Cardiac septum (tissue), 1 donor: ENCODE measurements around the gene THBS1. TPM values are rescaled to one million over a fixed set of nuclear protein-coding genes. Genes with fewer than 3 reads are reported as not detected.

Experiments used
- DNase-seq: peaks from one replicate; pipeline ENCODE4 v3.0.0-alpha.2; 2020; ENCODE audit warnings: low spot score
- intact Hi-C: fragments of 100-400 bp; cut with DNase I; formaldehyde crosslinking; loops from one replicate; pipeline ENCODE4 v1.14.0; 2022
- long read RNA-seq: library from polyadenylated mRNA; unstranded; transcript quantifications from one replicate; pipeline ENCODE4 v2.0.0, GENCODE V29; 2021
- total RNA-seq: library from RNA; stranded (reverse); fragmentation: NEBNext Ultra II Directional; extraction: Animal tissue kit (Norgen Biotek cat#: 25700); gene quantifications from one replicate; pipeline ENCODE4 v1.2.1, GENCODE V29; 2021
- donor health status: DM: no; HTN: no; CAD: no.

THBS1 gene
- total RNA-seq: 283 TPM
- long read RNA-seq, full-length matches to known transcripts: 8 of 129 reads
- long read RNA-seq, partial matches to known transcripts: 109 of 129 reads
- long read RNA-seq, other reads (novel, unspliced or antisense): 12 of 129 reads

GRCh38 chr15:39580485-39581241, at the start of gene THBS1:
Gene THBS1 (plus strand): TSS chr15:39581079. CDS start chr15:39581858, 779 bp downstream.
- DNase-seq: peak; percentile 91
- intact Hi-C loops: loop anchor here (1.0 to 10.0 kb wide), 9 partner anchors 88 to 1586 kb away; no protein-coding TSS in a partner anchor

DNA sequence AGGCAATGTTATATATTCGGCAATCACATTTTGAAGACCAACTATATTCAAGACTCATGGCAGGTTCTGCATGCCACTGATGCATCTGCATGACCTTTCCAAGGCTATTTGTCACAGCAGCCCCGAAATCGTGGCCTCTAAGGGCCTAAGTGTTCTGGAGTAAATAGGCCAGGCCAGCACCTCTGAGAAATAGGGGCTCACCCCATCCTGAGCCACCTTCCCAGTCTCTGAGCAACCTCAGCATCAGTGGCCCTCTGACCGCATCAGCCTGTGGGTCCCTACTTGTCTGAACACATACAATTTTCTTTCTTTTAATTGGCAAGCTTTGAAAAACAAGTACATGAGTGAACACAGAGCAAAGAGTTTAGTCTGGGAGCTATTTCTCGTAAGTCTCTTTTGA, 45.9 kb upstream of the THBS1 start:
- intact Hi-C loops: no loop called here

DNA sequence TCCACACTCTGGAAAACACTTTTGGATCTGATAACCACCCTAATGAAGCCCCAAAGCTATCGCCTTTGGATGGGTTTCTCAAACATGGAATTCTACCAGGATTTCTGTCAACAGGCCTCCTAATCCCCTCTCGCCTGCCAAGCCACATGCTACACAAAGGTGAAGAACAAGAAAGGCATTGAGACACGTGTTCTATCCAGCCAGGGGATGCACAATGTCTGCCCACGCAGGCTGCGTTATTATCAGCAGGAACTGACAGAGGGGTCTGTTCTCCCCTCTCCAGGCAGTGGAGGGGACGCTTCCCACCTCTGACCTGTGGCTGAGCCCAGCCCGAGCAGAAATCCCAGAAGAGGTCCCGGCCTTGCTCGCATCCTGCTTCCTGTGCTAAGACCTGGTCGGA, 45.4 kb upstream of the THBS1 start:
- DNase-seq: no peak
- intact Hi-C loops: no loop called here

More for the DNA sequence above, 45.9 kb upstream of the THBS1 start:
- no peak for DNase-seq

DNA sequence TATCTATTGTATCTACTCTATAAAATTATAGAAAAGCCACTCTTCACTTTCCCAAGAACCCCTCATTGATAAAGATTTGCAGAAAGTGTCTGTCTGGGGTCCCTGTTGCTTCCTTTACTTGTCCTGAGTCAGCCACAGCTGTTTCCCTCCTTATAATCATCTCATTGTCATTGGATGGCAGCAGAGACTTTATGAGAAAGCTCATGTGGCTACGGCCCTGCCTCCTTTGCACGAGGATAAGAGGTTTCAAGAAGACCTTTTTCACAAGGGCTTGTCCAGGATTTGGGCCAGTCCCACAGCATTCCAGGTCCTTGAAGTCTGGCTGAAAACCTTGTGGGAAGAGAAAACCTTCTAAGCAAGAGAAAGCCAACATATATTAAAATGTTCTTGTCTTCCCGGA, 41.9 kb upstream of the THBS1 start:
- intact Hi-C loops: no loop called here

GRCh38 chr15:39539466-39539865, 41.4 kb upstream of the THBS1 start:
- intact Hi-C loops: no loop called here

More for the DNA sequence above, 41.9 kb upstream of the THBS1 start:
- DNase-seq: no peak

GRCh38 chr15:39539973-39540558, 40.8 kb upstream of the THBS1 start:
- intact Hi-C loops: no loop called here
- DNase-seq: no peak

More at GRCh38 chr15:39539466-39539865, 41.4 kb upstream of the THBS1 start:
- DNase-seq: no peak

GRCh38 chr15:39542385-39543065, 38.4 kb upstream of the THBS1 start:
- no peak for DNase-seq
- intact Hi-C loops: no loop called here

DNA sequence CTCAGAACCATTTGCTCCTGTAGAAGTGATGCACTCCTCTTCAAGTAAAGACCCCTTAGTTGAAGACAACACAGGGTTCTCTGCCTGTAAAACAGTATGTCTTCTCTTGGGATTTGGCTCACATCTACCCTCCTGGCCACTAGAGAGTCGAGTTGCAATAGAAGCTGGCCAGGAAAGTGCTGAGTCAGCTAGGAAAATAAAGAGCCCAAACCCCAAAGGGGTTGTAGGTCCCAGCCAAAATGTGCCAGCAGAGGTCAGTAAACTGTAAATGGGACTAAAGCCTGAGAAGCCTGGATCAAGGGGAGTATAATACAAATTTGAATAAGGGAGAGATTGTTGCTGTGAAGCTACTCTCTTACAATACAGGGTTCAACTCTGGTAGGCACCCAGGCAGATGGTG, 37.2 kb upstream of the THBS1 start:
- intact Hi-C loops: no loop called here
- no peak for DNase-seq

GRCh38 chr15:39546842-39547241, 34.0 kb upstream of the THBS1 start:
- intact Hi-C loops: no loop called here
- DNase-seq: no peak

DNA sequence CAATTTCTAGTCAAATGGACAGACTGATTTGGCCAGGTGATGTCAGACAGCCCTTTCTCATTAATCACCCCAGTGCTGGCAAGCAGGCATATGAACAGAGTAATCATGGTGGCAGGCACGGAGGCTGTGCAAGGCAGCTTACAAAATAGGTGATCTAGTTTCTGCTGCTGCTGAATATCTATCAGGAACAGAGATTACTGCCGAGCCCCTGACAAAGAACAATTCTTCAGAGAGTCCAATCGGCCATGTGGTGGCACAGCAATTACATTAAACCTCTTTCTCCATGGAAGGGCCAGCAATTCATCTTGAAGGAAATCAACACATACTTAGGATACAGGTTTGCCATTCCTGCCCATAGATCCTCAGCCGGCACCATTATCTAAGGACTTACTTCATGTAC, 32.3 kb upstream of the THBS1 start:
- intact Hi-C loops: no loop called here
- DNase-seq: no peak

- DNase-seq: no peak
- intact Hi-C loops: no loop called here
These were observed 31.0 kb upstream of the THBS1 start for GRCh38 chr15:39549912-39550311.

DNA sequence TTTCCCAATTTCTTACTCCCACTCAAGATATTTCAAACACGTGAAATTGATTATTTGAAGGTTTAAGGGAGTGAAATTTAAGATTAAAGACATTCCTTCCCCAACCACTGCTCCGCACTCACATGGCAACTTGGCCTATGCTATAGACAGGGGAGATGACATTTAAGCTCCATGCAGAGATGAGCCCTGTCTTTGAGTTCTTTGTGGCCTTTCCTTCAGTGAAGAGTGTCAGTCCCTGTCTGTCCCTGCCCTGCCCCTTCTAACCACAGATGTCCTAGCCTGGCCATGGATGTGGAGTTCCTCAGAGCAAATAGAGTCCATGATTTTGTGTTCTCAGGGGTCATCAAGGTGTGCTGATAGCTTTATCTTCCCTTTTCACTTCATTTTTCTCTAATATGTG, 29.4 kb upstream of the THBS1 start:
- no peak for DNase-seq
- intact Hi-C loops: no loop called here

DNA sequence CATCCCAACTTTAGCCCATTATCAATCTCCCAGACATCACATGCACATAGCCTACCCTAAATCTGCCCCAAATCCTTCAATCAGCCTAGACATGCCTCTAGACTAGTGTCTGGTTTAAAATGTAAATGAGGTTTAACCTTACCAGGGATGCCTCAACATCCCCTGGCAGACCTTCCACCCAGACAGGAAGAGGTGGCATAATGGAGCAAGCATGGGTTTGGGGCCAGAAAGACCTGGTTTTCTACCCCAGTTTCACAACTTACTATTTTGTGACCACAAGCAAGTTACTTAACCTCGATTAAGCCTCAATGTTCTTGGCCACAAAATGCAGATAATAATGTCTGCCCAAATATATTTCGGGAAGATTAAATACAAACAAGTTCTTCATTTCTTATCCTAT, 28.3 kb upstream of the THBS1 start:
- no peak for DNase-seq
- intact Hi-C loops: no loop called here

DNA sequence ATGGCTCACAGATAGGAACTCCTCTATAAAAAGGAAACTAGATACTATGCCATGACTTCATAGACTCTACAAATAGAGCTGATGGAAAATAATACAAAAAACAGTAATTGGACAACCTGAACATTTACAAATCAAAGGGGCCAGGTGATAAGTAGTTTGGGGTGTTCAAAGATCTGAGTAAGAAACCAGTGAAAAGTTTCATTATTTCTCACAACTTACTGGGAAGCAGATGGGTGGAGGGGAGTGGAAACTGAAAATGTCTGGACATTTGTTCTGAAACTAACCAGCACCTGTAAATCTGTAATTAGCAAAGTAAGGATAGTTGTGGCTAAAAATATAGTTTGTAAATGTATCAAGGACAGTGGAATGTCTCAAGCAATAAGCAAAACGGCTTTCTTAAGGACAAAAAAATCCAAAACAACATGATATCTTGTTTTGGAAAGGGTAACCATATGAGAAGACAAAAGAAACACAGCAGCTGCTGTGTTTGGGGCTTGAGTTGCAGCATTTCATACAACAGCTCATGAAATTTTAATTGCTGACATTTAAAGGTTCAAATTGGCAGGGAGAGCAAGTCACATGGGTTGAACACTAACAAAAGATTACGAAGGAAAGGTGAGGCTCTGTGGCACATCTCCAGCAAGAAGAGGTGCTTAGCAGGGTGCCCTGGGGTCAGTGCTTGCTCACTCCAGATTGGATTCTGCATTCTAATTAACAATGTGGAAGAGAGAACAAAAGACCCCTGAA, 26.8 kb upstream of the THBS1 start:
- intact Hi-C loops: no loop called here
- DNase-seq: no peak

GRCh38 chr15:39554746-39555387, 26.0 kb upstream of the THBS1 start:
- intact Hi-C loops: no loop called here
- no peak for DNase-seq

DNA sequence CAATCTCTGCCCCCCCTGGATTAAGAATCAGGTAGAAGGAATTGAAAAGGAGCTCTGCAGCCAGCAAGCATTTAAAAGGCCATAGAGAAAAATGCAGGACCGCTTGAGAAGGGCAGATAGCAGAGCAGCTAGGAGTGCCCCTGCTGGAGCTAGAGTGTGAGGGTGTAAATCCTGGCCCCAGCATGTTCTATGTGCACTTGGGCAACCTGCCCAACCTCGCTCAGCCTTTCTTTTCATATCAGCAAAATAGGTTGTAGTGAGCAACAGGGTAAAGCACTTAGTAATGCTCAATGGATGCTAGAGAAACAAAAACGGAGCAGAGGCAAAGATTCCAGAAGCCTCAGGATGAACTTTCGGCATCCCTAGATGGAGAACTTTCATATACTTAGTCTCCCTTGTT, 25.0 kb upstream of the THBS1 start:
- no peak for DNase-seq
- intact Hi-C loops: no loop called here

DNA sequence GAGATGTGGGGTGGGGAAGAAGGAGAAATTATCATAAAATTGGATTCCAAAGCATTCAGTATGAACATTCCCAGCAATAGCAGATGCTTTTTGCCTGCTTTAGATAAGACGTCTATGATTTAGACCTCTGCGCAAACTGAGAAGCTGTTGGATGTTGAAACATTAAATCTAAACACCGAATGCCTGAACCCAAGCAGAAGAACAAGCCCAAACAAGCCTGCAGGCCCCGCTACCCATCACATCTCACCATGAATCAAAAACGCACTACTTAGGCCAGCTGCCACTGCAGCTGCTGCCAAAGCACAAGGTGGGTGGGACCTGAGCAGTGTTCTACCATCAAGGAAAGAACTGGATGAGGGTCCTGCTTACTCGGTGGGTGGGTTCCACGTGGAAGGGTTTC, 24.4 kb upstream of the THBS1 start:
- intact Hi-C loops: no loop called here
- DNase-seq: no peak

GRCh38 chr15:39558421-39558820, 22.5 kb upstream of the THBS1 start:
- intact Hi-C loops: no loop called here
- DNase-seq: no peak

GRCh38 chr15:39564972-39565665, 15.8 kb upstream of the THBS1 start:
- no peak for DNase-seq
- intact Hi-C loops: no loop called here
